KOPT-K1 (cell line): ENCODE measurements around the gene CBFB.

Source experiments
- H3K27ac ChIP-seq: fragments of 200-600 bp; sonication (generic); 2 replicates; pipeline ENCODE4 v1.5.1; 2016; ENCODE audit warnings: antibody characterized with exemption, mild to moderate bottlenecking, low read depth, low read length; ENCODE audit not compliant: poor library complexity, severe bottlenecking
- H3K36me3 ChIP-seq: fragments of 200-600 bp; sonication (generic); 2 replicates; pipeline ENCODE4 v1.5.1; 2017; ENCODE audit warnings: antibody characterized with exemption, mild to moderate bottlenecking, low read length, moderate library complexity; ENCODE audit not compliant: insufficient read depth
- H3K9me3 ChIP-seq: fragments of 200-600 bp; sonication (generic); 2 replicates; pipeline ENCODE4 v1.5.1; 2017; ENCODE audit warnings: antibody characterized with exemption, low read length, mild to moderate bottlenecking; ENCODE audit not compliant: insufficient read depth, poor library complexity, severe bottlenecking

Gene CBFB

DNA sequence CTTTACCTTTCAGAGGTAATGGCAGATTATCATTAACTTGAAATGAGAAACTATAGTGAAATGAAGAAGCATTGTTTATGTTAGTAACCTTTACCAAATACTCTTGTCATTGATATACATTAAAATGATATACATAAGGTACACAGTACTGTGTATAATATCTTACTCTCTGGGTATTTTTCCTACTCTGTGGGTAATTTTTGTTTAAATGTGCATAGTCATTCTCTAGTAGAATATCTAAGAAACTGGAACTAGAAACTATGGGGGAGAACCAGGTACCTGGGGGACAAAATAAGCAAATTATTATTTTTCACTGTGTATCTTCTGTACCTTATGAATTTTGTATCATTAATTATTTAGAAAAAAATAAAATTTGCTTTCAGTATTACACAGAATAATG lies 60.2 kb downstream of the CBFB start:
- H3K36me3 ChIP-seq: peaks cover 80% of the 10 kb centered on the region
- no peaks in the 10 kb centered on the region for H3K9me3 ChIP-seq
- no peak overlapping the region for H3K27ac ChIP-seq

DNA sequence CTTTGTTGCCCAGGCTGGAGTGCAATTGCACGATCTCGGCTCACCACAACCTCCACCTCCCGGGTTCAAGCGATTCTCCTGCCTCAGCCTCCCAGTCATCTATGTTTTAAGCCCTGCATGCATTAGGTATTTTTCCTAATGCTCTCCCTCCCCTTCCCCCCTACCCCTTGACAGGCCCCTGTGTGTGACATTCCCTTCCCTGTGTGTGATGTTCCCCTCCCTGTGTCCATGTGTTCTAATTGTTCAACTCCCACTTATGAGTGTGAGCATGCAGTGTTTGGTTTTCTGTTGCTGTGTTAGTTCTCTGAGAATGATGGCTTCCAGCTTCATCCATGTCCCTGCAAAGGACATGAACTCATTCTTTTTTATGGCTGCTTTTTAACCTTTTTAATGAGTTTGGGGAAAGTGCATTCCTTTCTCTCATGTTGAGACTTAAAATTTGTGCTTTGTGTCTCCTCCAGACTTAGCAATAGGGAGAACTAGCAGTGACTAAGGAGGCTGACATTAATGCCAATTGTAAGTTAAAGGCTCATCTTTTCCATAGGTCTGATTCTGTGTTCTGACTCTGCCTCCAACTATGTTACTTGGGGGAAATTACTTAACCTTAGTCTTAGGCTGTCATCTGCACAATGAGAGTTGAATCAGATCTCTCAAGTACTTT lies 63.1 kb downstream of the CBFB start:
- peaks cover 79% of the 10 kb centered on the region for H3K36me3 ChIP-seq
- H3K27ac ChIP-seq: no peak overlapping the region
- H3K9me3 ChIP-seq: no peaks in the 10 kb centered on the region

DNA sequence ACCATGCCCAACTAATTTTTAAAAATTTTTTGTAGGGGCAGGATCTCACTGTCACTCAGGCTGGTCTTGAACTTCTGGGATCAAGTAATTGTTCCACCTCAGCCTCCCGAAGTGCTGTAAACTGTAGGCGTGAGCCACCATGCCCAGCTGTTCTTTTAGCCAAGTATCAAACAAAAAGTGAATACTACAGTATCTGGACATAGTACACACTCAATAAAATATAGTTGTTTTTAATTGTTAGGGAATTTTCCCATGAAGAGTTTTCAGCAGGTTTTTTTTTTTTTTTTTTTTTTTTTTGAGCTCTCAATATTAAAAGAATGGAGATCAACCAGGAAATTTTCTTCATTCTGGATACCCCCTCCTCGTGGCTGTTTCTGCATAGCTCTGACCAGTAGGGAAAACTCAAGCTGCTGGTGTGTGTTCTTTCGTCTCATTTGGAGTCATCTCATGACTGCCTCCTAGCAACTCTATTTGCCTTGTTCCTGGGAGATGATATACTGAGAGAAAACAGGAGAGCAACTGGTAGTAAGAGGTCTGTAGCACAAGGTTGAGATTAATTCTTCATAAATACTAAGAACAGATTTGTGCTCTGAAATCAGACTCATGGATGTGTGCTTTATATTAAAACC lies 64.3 kb downstream of the CBFB start:
- H3K9me3 ChIP-seq: no peaks in the 10 kb centered on the region
- H3K27ac ChIP-seq: no peak overlapping the region
- H3K36me3 ChIP-seq: peaks cover 78% of the 10 kb centered on the region

DNA sequence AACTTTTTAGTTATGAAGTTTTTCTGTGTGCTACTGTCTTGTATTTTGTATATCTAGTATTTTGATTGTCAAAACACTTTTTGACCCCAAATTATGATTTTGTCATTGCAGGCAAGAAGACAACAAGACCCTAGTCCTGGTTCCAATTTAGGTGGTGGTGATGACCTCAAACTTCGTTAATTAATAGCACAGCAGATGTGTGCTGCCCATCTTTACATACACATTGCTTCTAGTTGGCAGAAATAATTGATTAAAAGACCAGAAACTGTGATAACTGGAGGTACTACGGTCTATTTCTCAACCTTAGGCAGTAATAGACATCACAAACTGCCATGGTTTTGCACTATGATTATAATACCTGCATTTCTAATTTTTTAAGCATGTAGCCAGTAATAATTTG lies 69.7 kb downstream of the CBFB start:
- no peaks in the 10 kb centered on the region for H3K9me3 ChIP-seq
- no peak overlapping the region for H3K27ac ChIP-seq
- H3K36me3 ChIP-seq: peaks cover 72% of the 10 kb centered on the region

DNA sequence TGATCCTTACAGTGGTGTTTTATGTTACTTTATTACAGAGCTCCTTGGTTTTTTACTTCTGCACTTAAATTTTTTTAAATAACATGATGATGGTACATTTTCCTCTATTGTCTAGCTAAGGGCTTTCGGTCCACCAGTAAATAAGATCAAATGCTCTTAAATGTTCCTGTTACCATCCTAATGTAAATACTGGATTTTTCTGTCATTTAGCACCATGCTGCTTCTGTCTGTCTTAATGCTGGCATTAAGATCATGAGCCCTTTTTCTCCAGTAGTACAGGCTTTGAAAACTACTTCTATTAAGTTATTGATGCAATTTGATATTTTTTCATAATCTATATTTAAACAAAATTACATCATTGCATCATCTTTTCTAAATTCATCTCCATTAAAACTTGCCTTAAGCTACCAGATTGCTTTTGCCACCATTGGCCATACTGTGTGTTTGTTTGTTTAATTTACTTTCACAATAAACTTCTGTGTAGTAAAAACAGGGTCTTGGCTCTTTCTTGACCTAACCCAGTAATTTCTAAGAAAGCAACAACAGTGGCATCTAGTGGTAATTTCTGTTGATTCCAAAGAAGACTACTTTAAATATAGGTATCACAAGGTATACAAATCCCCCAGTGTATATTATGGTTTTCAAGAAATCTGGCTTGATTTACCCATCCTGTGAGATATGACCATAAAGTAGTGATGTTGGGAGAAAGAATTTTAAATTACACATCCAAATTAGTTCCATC lies 71.8 kb downstream of the CBFB start:
- Histone ChIP-seq H3K9me3 (no peaks in the 10 kb centered on the region), H3K36me3 (peaks cover 52% of the 10 kb centered on the region), H3K27ac (no peak overlapping the region)

DNA sequence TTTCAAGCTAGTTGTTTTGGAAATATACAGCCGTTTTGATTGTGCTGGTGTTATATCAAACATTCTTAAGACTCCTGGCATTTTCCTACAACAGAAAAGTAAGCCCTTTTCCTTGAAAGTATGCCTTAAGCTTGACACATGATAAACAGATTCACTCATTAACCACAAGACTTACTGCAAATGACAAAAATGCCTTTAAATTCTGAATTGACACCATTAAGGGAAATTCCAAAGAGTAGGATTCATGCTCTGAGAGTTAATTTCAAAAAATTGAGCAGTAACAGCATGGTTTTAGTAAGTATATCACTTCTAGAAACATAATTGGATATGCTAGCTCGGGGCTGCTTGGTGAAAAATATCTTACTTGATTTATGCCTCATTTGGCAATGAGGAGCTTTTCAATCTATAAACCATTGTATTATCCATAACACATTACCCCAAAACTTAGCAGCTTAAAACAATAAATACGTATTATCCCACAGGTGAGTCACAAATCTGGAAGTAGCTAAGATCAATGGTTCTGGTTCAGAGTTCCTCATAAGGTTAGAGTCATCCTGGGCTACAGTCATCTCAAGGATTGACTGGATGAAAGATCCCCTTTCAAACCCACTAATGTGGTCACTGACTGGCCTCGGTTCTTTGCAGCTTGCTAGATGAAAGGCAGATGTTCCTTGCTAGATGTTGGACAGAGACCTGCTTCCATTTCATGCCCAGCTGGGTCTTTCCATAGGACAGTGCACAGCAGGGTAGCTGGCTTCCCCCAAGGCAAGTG lies 72.5 kb downstream of the CBFB start:
- Histone ChIP-seq H3K9me3 (no peaks in the 10 kb centered on the region), H3K27ac (no peak overlapping the region), H3K36me3 (peaks cover 49% of the 10 kb centered on the region)

DNA sequence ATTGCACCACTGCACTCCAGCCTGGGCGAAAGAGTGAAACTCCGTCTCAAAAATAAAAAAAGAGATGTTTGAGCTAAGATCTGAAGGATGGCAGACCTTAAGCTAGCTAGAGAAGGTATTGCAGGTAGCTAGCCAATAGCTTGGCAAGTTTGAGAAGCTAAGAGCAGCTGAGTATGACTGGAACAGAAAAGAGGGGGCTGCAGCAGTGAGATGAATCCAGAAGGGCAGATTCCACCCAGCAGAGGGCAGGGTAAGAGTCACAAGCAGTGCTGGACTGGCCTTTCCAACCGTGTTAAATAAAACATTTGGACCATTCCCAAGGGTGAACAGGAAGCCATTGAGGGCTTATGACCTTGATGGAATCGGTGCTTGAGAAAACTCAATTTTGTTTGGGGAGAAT lies 75.1 kb downstream of the CBFB start:
- Histone ChIP-seq H3K36me3 (peaks cover 28% of the 10 kb centered on the region), H3K27ac (no peak overlapping the region), H3K9me3 (no peaks in the 10 kb centered on the region)

DNA sequence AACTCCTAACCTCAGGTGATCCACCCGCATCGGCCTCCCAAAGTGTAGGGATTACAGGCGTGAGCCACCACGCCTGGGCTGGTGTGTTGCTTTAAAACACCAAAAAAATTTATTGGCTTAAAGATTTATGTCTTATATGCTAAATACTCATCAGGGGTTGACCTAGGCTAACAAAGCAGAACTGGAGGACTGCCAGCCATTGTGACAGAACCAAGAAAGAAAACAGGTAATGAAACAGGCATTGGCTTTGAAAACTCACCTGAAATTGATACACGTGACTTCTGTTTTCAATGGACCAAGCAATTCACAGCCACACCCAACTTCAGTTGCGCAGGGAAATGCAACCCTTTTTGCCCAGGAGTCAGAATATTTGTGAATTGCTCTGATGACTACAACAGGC lies 75.9 kb downstream of the CBFB start:
- no peaks in the 10 kb centered on the region for H3K9me3 ChIP-seq
- H3K27ac ChIP-seq: no peak overlapping the region
- H3K36me3 ChIP-seq: peaks cover 20% of the 10 kb centered on the region

DNA sequence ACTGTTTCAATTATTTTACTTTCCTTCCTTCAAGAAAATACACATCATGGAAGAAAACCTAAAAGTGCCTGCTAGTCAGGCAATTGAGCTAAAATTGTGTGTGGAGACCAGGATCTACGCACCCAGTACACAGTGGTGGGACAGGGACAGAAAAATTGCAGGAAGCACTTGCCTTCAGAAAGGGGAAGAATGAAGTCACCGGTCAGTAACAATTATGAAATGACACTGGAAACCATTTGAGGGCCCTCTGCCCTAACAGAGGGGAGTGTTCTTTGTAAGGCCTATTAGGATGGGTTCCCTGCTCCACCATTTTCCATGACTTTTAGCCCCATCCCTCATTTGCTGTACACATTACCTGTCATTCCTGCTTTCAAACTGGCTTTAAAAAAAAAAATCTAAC lies 76.3 kb downstream of the CBFB start:
- H3K9me3 ChIP-seq: no peaks in the 10 kb centered on the region
- H3K27ac ChIP-seq: no peak overlapping the region
- peaks cover 16% of the 10 kb centered on the region for H3K36me3 ChIP-seq

DNA sequence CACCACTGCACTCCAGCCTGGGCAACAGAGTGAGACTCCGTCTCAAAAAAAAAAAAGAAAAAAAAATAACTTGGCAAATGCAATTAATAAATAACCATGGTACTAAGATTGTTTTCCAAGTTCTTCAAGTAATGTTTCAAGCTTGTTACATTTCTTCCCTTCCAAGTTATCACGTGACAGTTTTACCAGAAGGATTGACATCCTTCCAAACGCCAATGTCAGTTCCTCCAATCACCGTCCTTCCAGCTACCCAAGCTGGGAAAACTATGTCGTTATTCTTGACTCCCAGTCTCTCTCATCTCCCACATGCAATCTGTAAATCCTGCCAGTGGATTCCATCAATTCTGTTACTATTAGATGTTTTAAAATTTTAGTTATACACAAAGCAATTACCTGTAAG lies 76.9 kb downstream of the CBFB start:
- Histone ChIP-seq H3K9me3 (no peaks in the 10 kb centered on the region), H3K27ac (no peak overlapping the region), H3K36me3 (peaks cover 10% of the 10 kb centered on the region)

DNA sequence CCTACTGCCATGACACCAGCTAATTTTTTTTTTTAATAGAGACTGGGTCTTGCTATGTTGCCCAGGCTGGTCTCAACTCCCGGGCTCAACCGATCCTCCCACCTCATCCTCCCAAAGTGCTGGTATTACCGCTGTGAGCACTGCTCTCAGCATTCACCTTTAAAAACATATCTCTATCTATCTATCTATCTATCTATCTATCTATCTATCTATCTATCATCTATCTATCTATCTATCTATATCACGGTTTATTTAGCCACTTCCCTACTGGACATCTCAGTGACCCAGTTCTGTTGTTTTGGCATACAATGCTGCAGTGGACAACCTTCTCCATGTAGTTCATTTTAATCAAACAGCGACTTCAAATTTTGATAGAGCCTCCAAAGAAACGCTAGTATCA lies 79.5 kb downstream of the CBFB start:
- Histone ChIP-seq H3K36me3 (peaks cover 5% of the 10 kb centered on the region; the same call in 1 of the 2 replicates), H3K27ac (no peak overlapping the region), H3K9me3 (no peaks in the 10 kb centered on the region)

DNA sequence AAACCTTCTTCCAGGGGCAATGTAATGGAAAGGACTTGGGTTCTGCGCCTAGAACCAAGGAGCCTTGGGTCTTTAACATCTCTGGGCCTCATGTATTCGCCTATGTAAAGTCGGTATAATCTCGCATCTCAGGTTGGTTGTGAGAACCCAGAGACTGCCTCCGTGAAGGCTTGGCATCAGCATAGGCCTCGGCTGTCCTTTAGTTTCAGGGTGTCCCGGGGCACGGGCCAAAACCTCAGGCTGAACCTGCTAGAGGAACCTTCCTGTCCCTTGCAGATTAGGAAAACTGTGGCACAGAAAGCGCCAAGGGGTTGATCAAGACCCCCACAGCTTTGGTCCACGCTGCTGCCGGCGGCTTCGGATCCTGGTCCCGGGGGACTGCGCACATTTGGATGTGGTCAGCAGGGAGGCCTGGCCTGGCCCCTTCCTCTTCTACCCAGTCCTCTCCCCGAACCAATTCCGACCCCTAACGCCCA lies 80.0 kb downstream of the CBFB start:
- Histone ChIP-seq H3K9me3 (no peaks in the 10 kb centered on the region), H3K36me3 (peaks cover 5% of the 10 kb centered on the region; the same call in 1 of the 2 replicates), H3K27ac (peak overlapping the region; percentile 52)

DNA sequence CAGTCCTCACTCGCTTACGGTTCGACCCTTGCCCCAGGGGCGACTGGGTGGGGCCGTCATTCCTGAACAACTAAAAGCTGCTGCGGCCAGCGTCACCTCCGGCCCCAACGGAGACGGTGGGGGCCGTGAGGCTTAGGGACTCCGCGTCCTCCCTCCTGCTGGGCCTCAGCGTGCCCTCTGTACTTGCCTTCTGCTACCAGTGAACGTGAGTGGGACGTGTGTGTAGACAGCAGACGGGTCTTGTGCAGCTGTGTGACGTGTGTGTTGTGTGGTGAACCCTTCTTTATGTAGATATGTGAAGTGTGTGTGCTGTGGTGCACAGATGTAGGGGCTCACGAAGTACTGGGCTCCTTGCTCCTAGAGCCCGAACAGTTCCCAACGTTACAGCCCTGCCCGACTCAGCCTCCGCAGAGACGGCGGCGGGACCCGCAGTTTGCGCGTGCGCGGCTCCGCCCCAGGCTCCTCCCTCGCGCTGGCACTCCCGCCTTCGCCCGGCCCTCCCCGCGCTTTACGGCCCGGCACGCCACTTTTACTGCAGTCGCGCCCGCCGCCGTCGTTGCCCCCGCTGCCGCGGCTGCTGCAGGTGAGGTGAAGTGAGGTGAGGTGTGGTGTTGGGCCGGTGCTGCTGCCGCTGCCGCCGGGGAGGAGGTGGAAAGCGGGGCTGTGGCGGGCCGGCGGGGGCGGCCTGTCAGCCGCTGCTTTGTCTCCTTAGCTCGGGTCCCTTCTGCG lies 80.6 kb downstream of the CBFB start, which contains the start of gene PHAF1:
PHAF1 (plus strand) TSS at position 535 of the 729 bp plus-strand sequence. CDS start 235 bp downstream, outside the sequence.
- H3K9me3 ChIP-seq: no peaks in the 10 kb centered on the region
- H3K36me3 ChIP-seq: peaks cover 5% of the 10 kb centered on the region; the same call in 1 of the 2 replicates
- H3K27ac ChIP-seq: peak within 1 kb of the TSS; percentile 52

DNA sequence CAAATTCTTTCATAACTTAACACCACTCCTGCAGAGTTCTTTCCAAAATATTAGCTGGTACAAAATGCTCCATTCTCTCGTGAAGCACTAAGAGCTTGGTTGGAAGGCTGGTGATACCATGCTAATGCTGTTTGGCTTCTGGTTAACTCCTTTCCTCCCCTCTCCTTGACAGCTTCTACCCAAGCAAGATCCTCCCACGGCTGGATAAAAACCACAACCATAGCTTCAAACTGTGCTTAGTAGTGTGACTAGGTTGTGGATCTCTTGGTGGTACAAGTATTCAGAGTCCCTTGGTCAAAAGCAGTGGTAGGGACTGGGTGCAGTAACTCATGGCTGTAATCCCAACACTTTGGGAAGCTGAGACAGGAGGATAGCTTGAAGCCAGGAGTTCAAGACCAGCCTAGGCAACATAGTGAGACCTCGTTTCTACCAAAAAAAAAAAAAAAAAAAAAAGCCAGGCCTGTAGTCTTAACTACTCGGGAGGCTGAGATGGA lies 83.0 kb downstream of the CBFB start:
- Histone ChIP-seq H3K36me3 (peaks cover 9% of the 10 kb centered on the region; the same call in 1 of the 2 replicates), H3K9me3 (no peaks in the 10 kb centered on the region), H3K27ac (no peak overlapping the region)
